Activated CD8-positive, alpha-beta memory T cell treated with anti-CD3 and anti-CD28 coated beads, Interleukin-2, amount 50 U/mL, for 1 hour (primary cell): ENCODE measurements around the gene NRXN3.

ENCODE experiments used
- DNase-seq: peaks from one replicate; pipeline ENCODE4 v3.0.0-alpha.2; 2020; ENCODE audit errors: extremely low read depth

Gene NRXN3

DNA sequence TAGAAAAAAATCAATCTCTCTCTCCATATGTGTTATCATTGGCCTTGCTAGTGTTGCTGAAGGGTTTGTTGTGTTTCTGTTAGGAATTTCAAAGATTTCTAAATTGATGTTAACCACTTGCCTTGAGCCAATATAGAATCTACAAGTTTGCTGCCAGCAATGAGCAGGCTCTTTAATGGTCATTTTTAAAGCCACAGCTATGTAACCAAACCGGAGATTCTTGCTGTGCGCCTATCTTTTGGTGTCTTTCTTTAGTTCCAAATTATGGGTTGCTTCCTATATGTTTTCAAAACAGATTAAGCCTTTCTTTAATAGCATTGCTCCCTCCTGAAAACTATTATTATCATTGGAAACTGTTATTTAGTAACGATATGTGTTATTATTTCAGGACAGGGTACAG, 1495.4 kb downstream of the NRXN3 start:
- DNase-seq = no peak

DNA sequence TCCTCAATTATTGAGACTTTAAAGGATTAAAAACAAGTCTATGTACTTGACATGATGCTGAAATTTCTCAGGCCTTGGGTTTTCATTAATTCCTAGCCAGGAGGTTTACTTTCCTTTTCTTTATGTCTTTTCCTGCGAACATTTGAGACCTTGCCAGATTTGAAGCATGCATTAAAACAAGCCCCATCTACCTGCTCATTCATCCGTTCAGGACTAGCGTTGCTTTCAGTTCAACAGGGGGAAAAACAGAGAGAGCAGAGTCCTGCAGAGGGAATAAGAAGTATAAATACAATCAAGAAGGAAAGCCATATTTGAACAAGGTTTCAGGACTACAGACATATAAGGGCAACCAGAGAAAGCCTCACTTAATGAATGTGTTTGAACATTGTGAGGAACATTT, 1498.8 kb downstream of the NRXN3 start:
- no peak for DNase-seq

- no peak for DNase-seq
Observed at GRCh38 chr14:79670811-79671210, 1500.6 kb downstream of the NRXN3 start.

GRCh38 chr14:79680087-79680486, 1509.9 kb downstream of the NRXN3 start:
- no peak for DNase-seq

GRCh38 chr14:79686196-79686595, 1516.0 kb downstream of the NRXN3 start:
- no peak for DNase-seq

DNA sequence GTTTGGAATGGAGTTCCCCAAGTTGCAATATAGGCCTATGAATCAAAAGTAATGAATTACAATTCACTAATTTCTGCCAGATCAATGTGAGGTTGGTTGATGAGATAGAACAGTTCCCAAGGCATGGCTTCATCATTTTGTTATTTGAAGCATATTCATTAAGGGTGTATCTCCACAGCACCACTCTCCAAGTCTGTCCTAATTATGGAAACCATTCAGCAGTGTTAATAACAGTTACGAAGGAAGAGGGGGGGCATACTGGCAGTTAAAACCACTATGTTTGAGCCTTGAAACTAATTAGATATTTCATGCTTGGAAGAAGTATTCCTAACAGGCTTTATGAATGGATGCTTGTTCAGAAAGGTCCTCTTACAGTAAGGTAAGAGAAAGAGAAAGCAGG, 1520.8 kb downstream of the NRXN3 start:
- no peak for DNase-seq

DNA sequence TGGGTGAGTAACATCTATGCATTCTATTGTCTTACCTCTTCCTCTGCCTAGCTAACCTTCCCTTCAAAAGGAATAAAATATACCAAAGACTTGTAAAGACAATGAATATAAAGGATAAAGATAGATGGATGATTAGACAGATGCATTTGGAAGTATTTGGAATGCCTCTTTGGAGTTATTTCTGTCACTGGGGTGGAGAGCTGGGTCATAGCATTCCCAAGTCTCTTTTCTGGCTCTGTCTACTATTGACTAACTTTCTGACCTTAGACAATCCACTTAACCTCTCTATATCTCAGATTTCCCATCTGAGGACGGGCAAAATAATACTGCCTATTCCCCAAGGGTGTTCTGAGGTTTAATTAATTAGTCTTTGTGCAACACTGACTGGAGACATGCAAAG, 1523.8 kb downstream of the NRXN3 start:
- DNase-seq = no peak

GRCh38 chr14:79695307-79695706, 1525.1 kb downstream of the NRXN3 start:
- DNase-seq = no peak

DNA sequence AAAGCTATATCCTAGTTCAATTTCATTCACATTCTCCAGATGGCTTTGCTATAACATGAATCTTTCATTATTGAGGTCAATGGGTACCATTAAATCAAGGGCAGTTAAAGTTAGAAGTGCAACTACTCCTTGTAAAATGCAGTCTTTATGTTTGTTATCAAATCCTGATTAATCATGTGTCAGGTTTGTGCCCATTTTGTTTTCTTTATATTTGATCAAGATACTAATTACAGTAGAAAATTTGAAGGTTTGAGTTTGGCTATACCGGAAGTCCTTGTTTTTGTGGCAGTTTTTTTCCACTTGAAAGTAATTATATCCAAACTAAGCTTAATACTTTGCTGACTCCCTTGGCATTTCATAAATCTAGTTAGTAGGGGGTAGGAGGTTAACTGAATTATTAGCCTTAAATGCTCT, 1528.1 kb downstream of the NRXN3 start:
- no peak for DNase-seq

DNA sequence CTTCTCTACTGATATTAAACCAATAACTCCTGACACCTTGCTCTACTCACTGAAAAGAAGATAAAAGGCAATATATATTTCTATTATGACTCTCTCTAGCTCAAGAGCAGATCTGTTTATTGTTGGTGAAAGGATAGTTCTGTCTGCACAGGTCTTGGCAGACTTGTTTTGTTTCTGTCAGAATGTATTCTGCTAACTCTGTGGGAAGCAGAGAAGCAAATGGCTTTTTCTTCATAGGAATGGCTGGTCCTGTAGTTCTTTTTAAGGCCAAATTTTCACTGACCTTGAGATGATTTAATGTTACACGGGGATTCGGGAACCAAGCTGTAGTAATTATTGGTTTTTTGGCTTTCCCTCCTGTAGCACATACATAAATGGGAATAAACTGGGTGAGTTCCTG, 1529.0 kb downstream of the NRXN3 start:
- DNase-seq = no peak

- DNase-seq = no peak
Observed at GRCh38 chr14:79701371-79701770, 1531.2 kb downstream of the NRXN3 start.

DNA sequence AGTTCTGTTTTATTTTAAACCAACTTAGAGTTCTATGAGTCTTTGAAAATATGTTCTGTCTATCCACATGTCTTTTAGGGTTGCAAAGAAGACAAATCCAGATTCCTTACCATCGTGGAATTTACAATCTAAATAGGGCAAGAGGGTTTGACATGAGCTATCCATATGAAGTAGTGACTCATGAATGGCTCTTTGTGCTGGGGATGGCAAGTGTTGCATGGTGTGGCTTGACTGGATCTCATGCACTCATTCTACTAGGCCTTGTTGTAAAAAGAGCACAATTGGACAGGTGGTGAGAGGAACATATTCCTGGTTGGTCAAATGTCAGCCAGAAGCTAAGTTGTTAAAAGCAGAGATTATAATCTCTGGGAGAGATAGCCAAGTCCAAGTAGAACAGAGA, 1532.0 kb downstream of the NRXN3 start:
- no peak for DNase-seq

DNA sequence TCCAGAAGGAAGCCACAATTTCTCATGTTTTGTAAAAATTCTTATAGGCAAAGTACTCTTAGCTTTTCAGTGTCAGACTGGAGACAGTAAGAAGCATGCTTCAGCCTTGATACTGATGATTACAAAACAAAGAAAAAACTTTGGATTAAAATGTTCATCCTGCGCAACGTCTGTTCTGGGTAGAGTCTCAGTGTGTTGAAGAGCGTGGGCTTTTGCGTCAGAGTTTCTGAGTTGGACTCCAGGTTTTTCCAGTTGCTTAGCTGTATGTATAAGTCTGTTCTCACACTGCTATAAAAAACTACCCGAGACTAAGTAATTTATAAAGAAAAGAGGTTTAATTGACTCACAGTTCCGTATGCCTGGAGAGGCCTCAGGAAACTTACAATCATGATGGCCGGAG, 1533.0 kb downstream of the NRXN3 start:
- no peak for DNase-seq

DNA sequence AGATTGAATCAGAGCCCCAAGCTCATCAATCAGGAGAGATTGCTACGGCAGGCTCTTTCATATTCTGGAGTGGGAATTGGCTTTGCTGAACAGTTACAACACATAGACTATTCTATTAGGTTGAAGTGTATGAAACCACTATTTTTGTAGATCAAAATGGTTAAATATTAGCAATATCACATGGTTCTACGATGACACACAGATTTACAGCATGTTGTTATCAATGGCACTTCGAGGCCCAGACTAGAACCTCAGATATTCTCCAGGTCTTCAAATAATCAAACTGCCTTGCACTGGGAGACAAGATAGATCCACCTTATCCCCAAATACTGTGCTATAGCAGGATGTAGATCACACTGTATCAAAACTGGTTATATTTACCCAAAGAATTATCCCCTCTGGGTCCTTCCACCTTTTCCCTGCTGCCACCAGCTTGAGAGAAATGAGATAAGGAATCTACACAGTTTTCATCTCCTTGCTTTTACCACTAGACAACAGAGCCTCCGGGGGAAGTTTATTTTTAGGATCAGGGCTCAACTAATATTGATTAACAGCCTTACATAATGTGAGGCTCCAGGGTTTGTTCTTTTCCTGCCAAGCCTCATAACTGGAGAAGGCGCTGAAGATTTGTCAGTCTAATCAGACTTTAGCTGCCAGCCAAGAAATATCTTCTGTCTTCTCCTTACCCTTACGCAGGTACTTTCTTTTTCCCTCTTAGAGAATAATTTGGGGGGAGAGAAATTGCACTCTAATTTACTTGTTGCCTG, 1534.1 kb downstream of the NRXN3 start:
- DNase-seq = no peak

- no peak for DNase-seq
Observed at GRCh38 chr14:79705126-79705894, 1535.1 kb downstream of the NRXN3 start.

DNA sequence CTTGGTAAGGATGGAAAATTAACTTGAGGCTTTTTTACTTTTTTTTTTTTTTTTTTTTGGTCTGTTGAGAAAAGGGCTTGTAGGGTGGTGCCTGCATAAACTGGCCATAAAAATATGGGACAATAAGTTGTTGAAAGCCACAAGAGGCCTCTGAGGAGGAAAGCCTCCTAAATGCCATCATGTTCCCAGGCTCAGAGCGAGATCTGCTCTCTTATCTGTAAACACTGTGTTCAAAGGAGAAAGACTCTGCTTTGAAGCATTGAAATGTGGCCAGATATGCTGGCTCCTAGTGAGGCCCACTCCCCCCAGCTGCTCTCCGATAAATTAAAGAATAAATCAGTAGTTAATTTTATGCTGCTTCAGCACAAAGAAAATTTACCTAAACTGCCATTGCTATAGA, 1536.2 kb downstream of the NRXN3 start:
- no peak for DNase-seq

GRCh38 chr14:79708426-79709388, 1538.5 kb downstream of the NRXN3 start:
- no peak for DNase-seq

DNA sequence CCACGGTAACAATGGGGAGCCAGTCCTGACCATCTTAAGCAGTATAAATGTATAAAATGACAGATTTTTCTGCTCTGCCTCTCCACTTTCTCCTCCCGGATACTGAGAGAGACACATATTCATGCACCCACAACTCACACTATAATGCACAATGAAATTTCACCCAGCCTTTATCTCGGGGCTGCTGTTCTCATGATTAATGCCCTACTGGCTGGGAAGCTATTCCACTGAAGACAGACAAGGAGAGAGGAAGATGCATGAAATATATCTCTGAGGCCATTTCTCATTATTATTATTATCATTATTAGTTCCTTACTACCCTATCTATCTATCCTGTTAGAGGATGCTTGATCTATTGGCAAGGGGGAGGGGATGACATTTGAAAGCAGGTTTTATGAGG, 1539.4 kb downstream of the NRXN3 start:
- no peak for DNase-seq

GRCh38 chr14:79712302-79712950, 1542.3 kb downstream of the NRXN3 start:
- DNase-seq = no peak

GRCh38 chr14:79721399-79722084, 1551.4 kb downstream of the NRXN3 start:
- DNase-seq = no peak
